ENCODE data around the gene MCM3. TPM values are rescaled to one million over a fixed set of nuclear protein-coding genes. Genes with fewer than 3 reads are reported as not detected.

MCM3 gene
- total RNA-seq, 2 donors from 2014 or later, result 168 to 172 TPM

DNA sequence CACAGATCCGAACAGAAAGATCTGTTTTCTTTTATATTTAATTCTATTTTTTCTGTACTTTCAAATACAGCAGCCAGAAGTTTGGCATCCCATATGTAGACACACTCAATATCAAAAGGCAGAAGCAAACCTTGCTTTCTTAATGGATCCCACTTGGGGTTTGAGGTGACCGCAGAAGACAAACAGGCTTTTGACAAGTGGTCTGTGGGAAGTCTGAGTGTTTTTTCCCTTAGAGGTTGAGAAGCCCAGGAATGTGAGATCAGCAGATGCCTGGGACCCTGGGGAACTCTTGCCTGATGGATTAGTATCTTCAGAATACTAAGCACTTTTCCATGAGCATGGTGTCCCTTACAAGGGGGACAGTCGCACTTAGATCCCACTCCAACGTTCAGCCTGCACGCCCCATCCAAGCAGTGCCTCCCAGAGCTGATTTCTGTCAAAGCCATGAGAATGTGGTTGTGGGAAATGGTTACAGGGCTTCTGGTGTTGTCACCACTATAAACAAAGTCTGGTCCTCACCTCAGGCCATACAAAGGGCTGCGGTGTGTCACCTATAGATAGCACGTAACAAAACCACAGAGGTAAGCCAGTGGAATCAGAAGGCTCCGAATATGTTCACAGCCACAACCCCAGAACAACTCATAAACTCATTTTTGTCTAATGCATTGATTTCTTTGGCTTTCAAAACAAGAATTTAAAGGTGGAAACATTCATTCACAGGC lies 53.0 kb downstream of the MCM3 start:
- Histone ChIP-seq H3K9ac (ENCODE audit: extremely low read depth, low read length, poor library complexity, severe bottlenecking) (no peak overlapping the region), H3K27ac (ENCODE audit: low read depth, low read length) (no peak overlapping the region), H3K27me3 (ENCODE audit: control insufficient read depth, insufficient read depth, low read length, poor library complexity, severe bottlenecking) (no peaks in the 10 kb centered on the region), H3K36me3 (ENCODE audit: control insufficient read depth, insufficient read depth, low read length) (no peaks in the 10 kb centered on the region), H3K4me1 (ENCODE audit: control insufficient read depth, insufficient read depth, low read length) (no peaks in the 10 kb centered on the region), H3K4me3 (ENCODE audit: low read length) (no peak overlapping the region), H3K9me3 (ENCODE audit: control insufficient read depth, low read length) (no peaks in the 10 kb centered on the region)
- no peaks in the 10 kb centered on the region for H3K36me3 Mint-ChIP-seq (ENCODE audit: low read depth)
- no peaks in the 10 kb centered on the region for H3K27me3 Mint-ChIP-seq (ENCODE audit: insufficient read depth)
- H3K27ac Mint-ChIP-seq, result no peak overlapping the region
- TF ChIP-seq, protein P1, sequence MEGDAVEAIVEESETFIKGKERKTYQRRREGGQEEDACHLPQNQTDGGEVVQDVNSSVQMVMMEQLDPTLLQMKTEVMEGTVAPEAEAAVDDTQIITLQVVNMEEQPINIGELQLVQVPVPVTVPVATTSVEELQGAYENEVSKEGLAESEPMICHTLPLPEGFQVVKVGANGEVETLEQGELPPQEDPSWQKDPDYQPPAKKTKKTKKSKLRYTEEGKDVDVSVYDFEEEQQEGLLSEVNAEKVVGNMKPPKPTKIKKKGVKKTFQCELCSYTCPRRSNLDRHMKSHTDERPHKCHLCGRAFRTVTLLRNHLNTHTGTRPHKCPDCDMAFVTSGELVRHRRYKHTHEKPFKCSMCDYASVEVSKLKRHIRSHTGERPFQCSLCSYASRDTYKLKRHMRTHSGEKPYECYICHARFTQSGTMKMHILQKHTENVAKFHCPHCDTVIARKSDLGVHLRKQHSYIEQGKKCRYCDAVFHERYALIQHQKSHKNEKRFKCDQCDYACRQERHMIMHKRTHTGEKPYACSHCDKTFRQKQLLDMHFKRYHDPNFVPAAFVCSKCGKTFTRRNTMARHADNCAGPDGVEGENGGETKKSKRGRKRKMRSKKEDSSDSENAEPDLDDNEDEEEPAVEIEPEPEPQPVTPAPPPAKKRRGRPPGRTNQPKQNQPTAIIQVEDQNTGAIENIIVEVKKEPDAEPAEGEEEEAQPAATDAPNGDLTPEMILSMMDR (conservative IDR thresholded peaks at IDR 0.05), result no peak
- H3K4me3 Mint-ChIP-seq, result no peak overlapping the region
- H3K9me3 Mint-ChIP-seq, result no peaks in the 10 kb centered on the region
- no peaks in the 10 kb centered on the region for H3K4me1 Mint-ChIP-seq
- no peak for DNase-seq
- WGBS, 2 experiments (ENCODE audit: insufficient coverage in 1 of 2, insufficient read length in 1 of 2), result 82 to 91% methylated on average over 6 to 8 of the region's 8 CpGs

DNA sequence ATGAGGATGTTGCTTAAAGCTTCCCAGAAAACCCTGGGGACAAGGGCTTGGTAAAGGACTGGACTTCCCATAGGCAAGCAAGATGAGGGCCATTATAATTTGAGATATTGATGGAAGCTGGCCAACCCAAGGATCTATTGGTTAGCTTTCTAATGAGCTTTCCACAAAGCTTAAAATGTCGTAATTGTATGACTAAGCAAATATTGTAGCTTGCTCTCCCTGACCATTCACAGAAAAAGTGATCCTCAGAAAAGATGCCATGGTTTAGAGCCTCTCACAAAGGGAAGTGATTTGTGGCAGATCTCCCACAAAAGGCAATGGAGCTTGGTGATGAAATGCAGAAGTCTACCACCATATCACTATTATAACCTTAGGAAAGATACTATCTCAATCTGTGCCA lies 53.9 kb downstream of the MCM3 start:
- TF ChIP-seq, protein P1 (conservative IDR thresholded peaks at IDR 0.05), result no peak

DNA sequence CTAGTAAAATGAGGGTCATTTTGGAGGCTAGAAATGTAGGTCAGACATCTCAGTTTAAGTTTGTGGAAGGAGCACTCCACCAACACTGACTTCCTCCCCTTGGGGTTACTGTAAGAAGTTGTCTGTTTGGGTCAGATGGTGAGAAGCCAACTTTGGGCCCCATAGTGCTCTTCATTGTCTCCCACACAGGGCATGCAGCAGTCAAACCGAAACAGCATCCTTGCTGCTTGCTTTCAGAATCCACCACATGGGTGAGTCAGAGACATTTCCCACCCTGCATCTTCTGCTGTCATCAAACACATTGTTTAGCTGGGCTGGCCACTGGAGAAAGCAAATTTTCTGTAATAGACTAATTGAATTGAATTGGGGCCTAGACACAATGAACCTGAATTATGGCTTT lies 57.0 kb downstream of the MCM3 start:
- Histone ChIP-seq H3K9ac (ENCODE audit: extremely low read depth, low read length, poor library complexity, severe bottlenecking) (no peak overlapping the region), H3K4me1 (ENCODE audit: control insufficient read depth, insufficient read depth, low read length) (no peaks in the 10 kb centered on the region), H3K9me3 (ENCODE audit: control insufficient read depth, low read length) (no peaks in the 10 kb centered on the region), H3K4me3 (ENCODE audit: low read length) (no peak overlapping the region), H3K36me3 (ENCODE audit: control insufficient read depth, insufficient read depth, low read length) (no peaks in the 10 kb centered on the region), H3K27me3 (ENCODE audit: control insufficient read depth, insufficient read depth, low read length, poor library complexity, severe bottlenecking) (no peaks in the 10 kb centered on the region), H3K27ac (ENCODE audit: low read depth, low read length) (no peak overlapping the region)
- 82 to 90% methylated on average over 1 of the region's 1 CpG for WGBS, 2 experiments (ENCODE audit: insufficient coverage in 1 of 2, insufficient read length in 1 of 2)
- no peak for DNase-seq
- H3K9me3 Mint-ChIP-seq, result no peaks in the 10 kb centered on the region
- H3K27ac Mint-ChIP-seq, result no peak overlapping the region
- H3K4me3 Mint-ChIP-seq, result no peak overlapping the region
- no peaks in the 10 kb centered on the region for H3K36me3 Mint-ChIP-seq (ENCODE audit: low read depth)
- no peaks in the 10 kb centered on the region for H3K4me1 Mint-ChIP-seq
- TF ChIP-seq, protein P1 (conservative IDR thresholded peaks at IDR 0.05), result no peak
- no peaks in the 10 kb centered on the region for H3K27me3 Mint-ChIP-seq (ENCODE audit: insufficient read depth)

More for the DNA sequence above, 53.9 kb downstream of the MCM3 start:
- Mint-ChIP-seq H3K27ac (no peak overlapping the region), H3K4me1 (no peaks in the 10 kb centered on the region), H3K36me3 (ENCODE audit: low read depth) (no peaks in the 10 kb centered on the region), H3K9me3 (no peaks in the 10 kb centered on the region), H3K27me3 (ENCODE audit: insufficient read depth) (no peaks in the 10 kb centered on the region), H3K4me3 (no peak overlapping the region)
- no peaks in the 10 kb centered on the region for H3K4me1 ChIP-seq (ENCODE audit: control insufficient read depth, insufficient read depth, low read length)
- no peak overlapping the region for H3K27ac ChIP-seq (ENCODE audit: low read depth, low read length)
- H3K9me3 ChIP-seq (ENCODE audit: control insufficient read depth, low read length), result no peaks in the 10 kb centered on the region
- H3K4me3 ChIP-seq (ENCODE audit: low read length), result no peak overlapping the region
- 80 to 93% methylated on average over 1 of the region's 1 CpG for WGBS, 2 experiments (ENCODE audit: insufficient coverage in 1 of 2, insufficient read length in 1 of 2)
- no peaks in the 10 kb centered on the region for H3K36me3 ChIP-seq (ENCODE audit: control insufficient read depth, insufficient read depth, low read length)
- H3K9ac ChIP-seq (ENCODE audit: extremely low read depth, low read length, poor library complexity, severe bottlenecking), result no peak overlapping the region
- no peak for DNase-seq
- H3K27me3 ChIP-seq (ENCODE audit: control insufficient read depth, insufficient read depth, low read length, poor library complexity, severe bottlenecking), result no peaks in the 10 kb centered on the region
